B cell (primary cell): ENCODE data around the gene PHACTR1.

Experiments
- EZH2 ChIP-seq: IDR thresholded peaks from 2 replicates; pipeline ENCODE4 v1.6.1; 2012; ENCODE audit warnings: borderline replicate concordance, low read depth, mild to moderate bottlenecking, moderate library complexity, low read length; ENCODE audit not compliant: insufficient read depth, poor library complexity, severe bottlenecking
- TF ChIP-seq, protein P1 (sequence below): fragments of 200-600 bp; IDR thresholded peaks from one replicate; pipeline ENCODE4 v1.8.0; 2022; ENCODE audit warnings: antibody characterized with exemption, mild to moderate bottlenecking

DNA sequence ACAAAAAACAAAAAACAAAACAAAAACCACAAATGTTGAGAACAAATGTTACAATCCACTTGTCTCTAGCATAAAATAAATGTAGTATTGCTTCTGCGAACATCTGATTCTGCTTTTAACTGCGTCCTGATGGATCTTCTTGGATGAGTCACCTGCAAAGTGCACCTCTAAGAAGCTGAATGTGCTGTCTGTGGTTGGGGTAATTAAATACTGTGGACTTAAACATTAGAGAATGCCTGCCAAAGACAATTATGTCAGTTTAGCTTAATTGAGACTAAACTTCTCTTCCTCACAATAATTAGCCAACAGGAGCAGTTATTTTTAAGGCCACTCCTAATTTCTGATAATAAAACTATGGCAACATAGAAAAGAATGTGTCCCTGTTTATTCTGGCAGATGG lies 253.4 kb downstream of the PHACTR1 start:
- TF ChIP-seq, protein P1, sequence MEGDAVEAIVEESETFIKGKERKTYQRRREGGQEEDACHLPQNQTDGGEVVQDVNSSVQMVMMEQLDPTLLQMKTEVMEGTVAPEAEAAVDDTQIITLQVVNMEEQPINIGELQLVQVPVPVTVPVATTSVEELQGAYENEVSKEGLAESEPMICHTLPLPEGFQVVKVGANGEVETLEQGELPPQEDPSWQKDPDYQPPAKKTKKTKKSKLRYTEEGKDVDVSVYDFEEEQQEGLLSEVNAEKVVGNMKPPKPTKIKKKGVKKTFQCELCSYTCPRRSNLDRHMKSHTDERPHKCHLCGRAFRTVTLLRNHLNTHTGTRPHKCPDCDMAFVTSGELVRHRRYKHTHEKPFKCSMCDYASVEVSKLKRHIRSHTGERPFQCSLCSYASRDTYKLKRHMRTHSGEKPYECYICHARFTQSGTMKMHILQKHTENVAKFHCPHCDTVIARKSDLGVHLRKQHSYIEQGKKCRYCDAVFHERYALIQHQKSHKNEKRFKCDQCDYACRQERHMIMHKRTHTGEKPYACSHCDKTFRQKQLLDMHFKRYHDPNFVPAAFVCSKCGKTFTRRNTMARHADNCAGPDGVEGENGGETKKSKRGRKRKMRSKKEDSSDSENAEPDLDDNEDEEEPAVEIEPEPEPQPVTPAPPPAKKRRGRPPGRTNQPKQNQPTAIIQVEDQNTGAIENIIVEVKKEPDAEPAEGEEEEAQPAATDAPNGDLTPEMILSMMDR: no peak
- no peak for TF ChIP-seq EZH2
